Measurements from ENCODE around the gene KCNK3.
"Not testable (repeated sequence)": the region's sequence is repeated elsewhere in the genome, so short reads cannot be mapped to it uniquely, and the experiment has no call there.

Gene KCNK3

GRCh38 chr2:26692279-26692896, at the start of gene KCNK3:
Gene KCNK3 (plus strand): TSS chr2:26692722. CDS start chr2:26692876, 154 bp downstream.
- DNase-seq (ENCODE audit: low read depth, low spot score) = peak; percentile 61

- DNase-seq (ENCODE audit: low read depth, low spot score) = no peak
Measured at GRCh38 chr2:26644188-26644835, 48.2 kb upstream of the KCNK3 start.

- no peak for DNase-seq (ENCODE audit: low read depth, low spot score)
Measured at GRCh38 chr2:26645762-26646161, 46.8 kb upstream of the KCNK3 start.

- DNase-seq (ENCODE audit: low read depth, low spot score) = peak; percentile 40
Measured at GRCh38 chr2:26646986-26647672, 45.4 kb upstream of the KCNK3 start.

- DNase-seq (ENCODE audit: low read depth, low spot score) = no peak
Measured at GRCh38 chr2:26647981-26648380, 44.5 kb upstream of the KCNK3 start.

GRCh38 chr2:26648516-26648915, 44.0 kb upstream of the KCNK3 start:
- DNase-seq (ENCODE audit: low read depth, low spot score) = no peak

- DNase-seq (ENCODE audit: low read depth, low spot score) = no peak
Measured at GRCh38 chr2:26649322-26649721, 43.2 kb upstream of the KCNK3 start.

GRCh38 chr2:26649992-26650712, 42.4 kb upstream of the KCNK3 start:
- no peak for DNase-seq (ENCODE audit: low read depth, low spot score)

GRCh38 chr2:26650713-26651469, 41.6 kb upstream of the KCNK3 start:
- DNase-seq (ENCODE audit: low read depth, low spot score) = no peak

GRCh38 chr2:26651470-26651771, 41.1 kb upstream of the KCNK3 start:
- no peak for DNase-seq (ENCODE audit: low read depth, low spot score)

GRCh38 chr2:26651799-26652198, 40.7 kb upstream of the KCNK3 start:
- no peak for DNase-seq (ENCODE audit: low read depth, low spot score)

- DNase-seq (ENCODE audit: low read depth, low spot score) = no peak
Measured at GRCh38 chr2:26652361-26653041, 40.0 kb upstream of the KCNK3 start.

GRCh38 chr2:26653207-26654060, 39.1 kb upstream of the KCNK3 start:
- peak; percentile 31 for DNase-seq (ENCODE audit: low read depth, low spot score)

GRCh38 chr2:26654061-26654340, 38.5 kb upstream of the KCNK3 start:
- no peak for DNase-seq (ENCODE audit: low read depth, low spot score)

- not testable (repeated sequence) for DNase-seq (ENCODE audit: low read depth, low spot score)
Measured at GRCh38 chr2:26655120-26655519, 37.4 kb upstream of the KCNK3 start.

GRCh38 chr2:26655611-26656195, 36.8 kb upstream of the KCNK3 start:
- peak; percentile 62 for DNase-seq (ENCODE audit: low read depth, low spot score)

- no peak for DNase-seq (ENCODE audit: low read depth, low spot score)
Measured at GRCh38 chr2:26657265-26657664, 35.3 kb upstream of the KCNK3 start.

GRCh38 chr2:26658691-26659346, 33.7 kb upstream of the KCNK3 start:
- no peak for DNase-seq (ENCODE audit: low read depth, low spot score)

- DNase-seq (ENCODE audit: low read depth, low spot score) = no peak
Measured at GRCh38 chr2:26660363-26660962, 32.1 kb upstream of the KCNK3 start.

Measured in ELF-1 (cell line).